Hair follicular keratinocyte (primary cell): ENCODE data around the gene LRRIQ1. TPM values are rescaled to one million over a fixed set of nuclear protein-coding genes. Genes with fewer than 3 reads are reported as not detected.

Experiments used
- total RNA-seq: library from RNA; depleted of rRNA; stranded (reverse); fragments of >200 nt; gene quantifications from 2 replicates; pipeline ENCODE4 v1.2.3, GENCODE V29; 2015

LRRIQ1 gene, protein sequence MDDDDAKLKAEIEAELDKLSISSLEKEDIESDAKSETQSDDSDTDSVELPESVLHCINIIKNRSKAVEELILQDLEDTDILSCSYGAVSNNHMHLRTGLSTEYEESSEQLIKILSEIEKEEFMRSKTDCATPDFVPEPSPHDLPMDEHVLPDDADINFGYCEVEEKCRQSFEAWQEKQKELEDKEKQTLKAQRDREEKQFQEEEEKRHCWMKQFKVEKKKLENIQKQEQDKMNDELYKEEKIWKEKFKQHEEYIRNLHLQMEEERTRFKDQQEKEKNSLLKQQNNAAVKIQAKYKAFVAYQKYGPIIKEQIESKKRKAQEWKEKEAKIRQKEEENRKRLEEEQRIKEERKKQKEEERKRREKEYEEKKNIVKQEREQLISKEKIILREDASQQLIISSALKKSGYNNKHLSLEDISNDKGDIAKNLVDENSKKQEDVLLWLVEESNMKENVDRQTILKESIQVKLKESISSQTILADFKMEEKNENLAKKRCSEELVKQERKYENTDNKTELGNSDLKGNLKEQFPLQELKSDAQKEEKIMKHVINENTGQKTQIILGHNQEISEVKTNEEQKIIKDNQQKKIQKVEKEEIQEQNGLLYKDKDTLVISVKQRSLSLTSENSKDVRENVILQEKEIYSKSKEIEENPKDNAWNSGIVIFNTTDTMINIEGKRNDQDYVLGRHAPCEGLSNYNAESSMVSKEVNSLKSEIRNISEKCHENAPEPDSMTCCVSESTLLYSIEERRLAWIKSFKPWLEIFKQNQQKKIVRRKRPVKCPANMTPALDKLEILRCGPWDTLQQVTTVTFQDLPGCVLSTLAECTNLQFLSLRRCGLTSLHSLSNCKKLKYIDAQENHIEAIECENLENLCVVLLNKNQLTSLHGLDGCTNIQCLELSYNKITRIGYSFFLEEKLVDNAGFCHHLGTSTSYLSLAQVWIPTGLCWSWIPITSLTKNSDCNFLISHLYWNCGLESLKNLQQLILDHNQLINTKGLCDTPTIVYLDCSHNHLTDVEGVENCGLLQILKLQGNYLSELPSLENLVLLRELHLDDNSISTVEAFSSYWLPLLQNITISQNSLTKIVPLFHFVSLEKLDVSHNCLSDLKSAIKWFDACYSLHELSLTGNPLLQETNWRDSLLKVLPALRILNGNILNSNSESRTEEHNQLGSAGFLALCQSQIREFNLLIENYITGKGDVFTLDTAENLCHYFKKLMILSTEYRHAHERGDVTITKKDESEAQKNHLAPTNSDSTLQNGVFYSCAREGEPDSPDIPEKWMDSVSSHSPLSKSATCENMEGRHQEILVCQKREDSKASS (N-terminal part only)
- total RNA-seq, result 0.08 and 0.11 TPM in 2 replicates

GRCh38 chr12:85036234-85036707, at the start of gene LRRIQ1, which contains the start of gene TSPAN19:
Gene LRRIQ1 (plus strand): TSS chr12:85036351. CDS start chr12:85038177, 1,826 bp downstream.
Gene TSPAN19 (minus strand): TSS chr12:85036277. CDS start chr12:85029946, 6,331 bp downstream.

DNA sequence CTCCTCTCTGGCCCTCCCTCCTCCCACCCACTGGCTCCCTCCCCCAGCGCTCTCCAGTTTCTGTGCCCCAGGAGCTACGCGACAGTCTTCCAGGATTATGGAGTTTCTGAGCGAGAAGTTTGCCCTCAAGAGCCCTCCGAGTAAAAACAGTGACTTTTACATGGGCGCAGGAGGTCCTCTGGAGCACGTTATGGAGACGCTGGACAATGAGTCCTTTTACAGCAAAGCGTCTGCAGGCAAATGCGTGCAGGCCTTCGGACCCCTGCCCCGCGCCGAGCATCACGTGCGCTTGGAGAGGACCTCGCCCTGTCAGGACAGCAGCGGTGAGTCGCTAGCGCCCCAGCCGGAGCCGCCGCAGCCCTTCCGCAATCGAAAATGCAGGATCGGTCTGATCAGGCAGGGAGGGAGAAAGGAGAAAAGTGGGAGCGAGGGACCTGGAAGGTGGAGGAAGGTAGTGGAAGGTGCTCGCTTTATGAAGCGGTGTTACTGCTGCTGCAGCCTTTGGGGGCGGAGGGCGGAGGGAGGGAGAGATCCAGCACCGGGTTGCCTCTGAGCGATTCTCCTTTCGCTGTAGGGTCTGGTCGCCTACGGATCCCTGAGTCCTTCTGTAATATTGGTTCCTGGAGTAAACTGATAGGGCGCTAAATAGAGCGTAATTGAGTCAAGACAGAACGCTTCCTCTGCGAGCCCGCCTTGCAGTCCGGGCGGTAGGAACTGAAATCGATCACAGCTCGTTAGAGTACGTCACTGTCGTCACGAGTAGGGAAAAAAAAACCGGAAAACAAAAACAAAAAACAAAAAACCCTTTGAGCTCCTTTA, 244.2 kb downstream of the LRRIQ1 start, which contains the start of gene ALX1:
ALX1 (plus strand) TSS at position 56 of the 819 bp plus-strand sequence; CDS start at position 98, 42 bp downstream.

Other genes starting within 250 kb of the LRRIQ1 start
- 36.3 and 37.3 TPM in 2 replicates for gene SLC6A15, start 123.6 kb upstream of the LRRIQ1 start, total RNA-seq
- gene TSPAN19, start 74 bp upstream of the LRRIQ1 start, total RNA-seq, result 0.55 and 0.57 TPM in 2 replicates
- gene ALX1, start 243.9 kb downstream of the LRRIQ1 start, total RNA-seq, result not detected in 2 replicates